Gastroesophageal sphincter (tissue), 4 donors: ENCODE measurements around the gene CNGA4. TPM values are rescaled to one million over a fixed set of nuclear protein-coding genes. Genes with fewer than 3 reads are reported as not detected.

Source experiments
- ATAC-seq: fragments of 150-250 bp; one replicate; pipeline ENCODE4 v1.9.1; 2016; ENCODE audit warnings: mild to moderate bottlenecking, moderate library complexity
- H3K27ac ChIP-seq, 4 donors: fragments of 200-600 bp; sonication (generic) in 3 of 4; 1 replicate in 3 of 4; 2 replicates in 1 of 4; pipeline ENCODE4 v1.5.1; 2016 to 2019
- H3K27me3 ChIP-seq: fragments of 200-600 bp; sonication (generic); one replicate; pipeline ENCODE4 v1.5.1; 2019
- H3K36me3 ChIP-seq, 2 donors: fragments of 200-600 bp; sonication (generic); one replicate each; pipeline ENCODE4 v1.5.1; 2019; ENCODE audit warnings: control low read depth in 1 of 2
- H3K4me1 ChIP-seq, 3 donors: fragments of 200-600 bp; sonication (generic); 1 replicate in 2 of 3; 2 replicates in 1 of 3; pipeline ENCODE4 v1.5.1; 2016 to 2019; ENCODE audit warnings: control low read depth in 2 of 3
- H3K4me3 ChIP-seq, 2 donors: fragments of 200-600 bp; sonication (generic); one replicate each; pipeline ENCODE4 v1.5.1; 2019; ENCODE audit warnings: mild to moderate bottlenecking in 1 of 2, moderate library complexity in 1 of 2
- H3K9me3 ChIP-seq, 3 donors: fragments of 200-600 bp; sonication (generic); one replicate each; pipeline ENCODE4 v1.5.1; 2017 to 2019; ENCODE audit warnings: control low read depth in 2 of 3
- EP300 ChIP-seq: sonication (generic); formaldehyde crosslinking; IDR thresholded peaks from one replicate; pipeline ENCODE4 v1.6.1; 2017; ENCODE audit warnings: antibody characterized with exemption, mild to moderate bottlenecking
- POLR2A ChIP-seq, 2 donors: fragments of 450-650 bp; IDR thresholded peaks; one replicate each; pipeline ENCODE4 v1.6.1; 2017; ENCODE audit warnings: antibody characterized with exemption in 2 of 2, mild to moderate bottlenecking in 2 of 2, moderate library complexity in 1 of 2
- POLR2AphosphoS5 ChIP-seq: sonication (generic); formaldehyde crosslinking; IDR thresholded peaks from one replicate; pipeline ENCODE4 v1.6.1; 2017; ENCODE audit warnings: antibody characterized with exemption
- WGBS, 2 donors: methylation state at CpG; one replicate each; pipeline ENCODE4 v1.1.5; 2018; ENCODE audit warnings: low coverage in 1 of 2; 5-methylcytosine and 5-hydroxymethylcytosine counted together
- total RNA-seq, 4 donors: library from RNA; depleted of rRNA; stranded (reverse); fragments of >200 nt; gene quantifications; one replicate each; pipeline ENCODE4 v1.1.0, GENCODE V29; 2016
- TF ChIP-seq, protein P1 (sequence below), 4 experiments: fragments of 200-600 bp in 2 of 4; fragments of 450-650 bp in 2 of 4; sonication (generic) in 1 of 4; IDR thresholded peaks; one replicate each; pipeline ENCODE4 v1.5.1; 2017 to 2019; ENCODE audit warnings: antibody characterized with exemption in 4 of 4, mild to moderate bottlenecking in 2 of 4, moderate library complexity in 2 of 4

CNGA4 gene
- total RNA-seq, 4 donors from 2014 or later: 0.73 TPM; not detected in 3

DNA sequence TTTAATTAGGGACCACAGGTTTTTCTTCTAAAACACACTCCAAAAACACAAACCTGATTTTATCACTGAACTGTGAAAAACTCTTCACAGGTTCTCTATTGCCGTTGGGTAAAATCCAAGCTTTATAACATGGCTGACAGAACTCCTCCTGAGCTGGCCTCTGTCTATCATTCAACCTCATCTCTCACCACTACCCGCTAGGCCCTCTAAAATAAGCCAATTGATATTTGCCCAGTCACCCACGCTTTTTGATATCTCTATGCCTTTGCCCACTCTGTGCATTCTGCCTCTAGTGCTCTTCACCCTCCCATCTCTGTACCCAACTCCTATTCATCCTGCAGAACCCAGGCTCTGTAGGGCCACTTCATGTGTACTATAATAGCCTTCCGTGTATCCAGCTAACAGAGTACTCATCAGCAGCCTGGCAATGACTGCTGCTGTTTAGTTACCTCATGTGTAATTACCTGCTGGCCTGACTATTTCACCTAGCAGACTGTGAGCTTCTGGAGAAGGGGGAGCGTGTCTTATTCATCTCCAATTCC is 1.1 kb upstream of the CNGA4 start:
- Histone ChIP-seq H3K9me3 (no peaks in the 10 kb centered on the region), H3K36me3 (no peaks in the 10 kb centered on the region), H3K4me1 (peaks cover 0 to 14% (median 9%) of the 10 kb centered on the region in 3 donors), H3K27me3 (no peaks in the 10 kb centered on the region), H3K4me3 (no peak overlapping the region), H3K27ac (no peak overlapping the region)
- ATAC-seq: no peak
- 80 to 89% methylated on average over 3 to 5 of the region's 5 CpGs for WGBS, 2 donors
- TF ChIP-seq POLR2AphosphoS5 (no peak), POLR2A (IDR thresholded peaks at IDR 0.05) (no peak), EP300 (no peak)
- TF ChIP-seq, protein P1, sequence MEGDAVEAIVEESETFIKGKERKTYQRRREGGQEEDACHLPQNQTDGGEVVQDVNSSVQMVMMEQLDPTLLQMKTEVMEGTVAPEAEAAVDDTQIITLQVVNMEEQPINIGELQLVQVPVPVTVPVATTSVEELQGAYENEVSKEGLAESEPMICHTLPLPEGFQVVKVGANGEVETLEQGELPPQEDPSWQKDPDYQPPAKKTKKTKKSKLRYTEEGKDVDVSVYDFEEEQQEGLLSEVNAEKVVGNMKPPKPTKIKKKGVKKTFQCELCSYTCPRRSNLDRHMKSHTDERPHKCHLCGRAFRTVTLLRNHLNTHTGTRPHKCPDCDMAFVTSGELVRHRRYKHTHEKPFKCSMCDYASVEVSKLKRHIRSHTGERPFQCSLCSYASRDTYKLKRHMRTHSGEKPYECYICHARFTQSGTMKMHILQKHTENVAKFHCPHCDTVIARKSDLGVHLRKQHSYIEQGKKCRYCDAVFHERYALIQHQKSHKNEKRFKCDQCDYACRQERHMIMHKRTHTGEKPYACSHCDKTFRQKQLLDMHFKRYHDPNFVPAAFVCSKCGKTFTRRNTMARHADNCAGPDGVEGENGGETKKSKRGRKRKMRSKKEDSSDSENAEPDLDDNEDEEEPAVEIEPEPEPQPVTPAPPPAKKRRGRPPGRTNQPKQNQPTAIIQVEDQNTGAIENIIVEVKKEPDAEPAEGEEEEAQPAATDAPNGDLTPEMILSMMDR (IDR thresholded peaks at IDR 0.05): no peak

DNA sequence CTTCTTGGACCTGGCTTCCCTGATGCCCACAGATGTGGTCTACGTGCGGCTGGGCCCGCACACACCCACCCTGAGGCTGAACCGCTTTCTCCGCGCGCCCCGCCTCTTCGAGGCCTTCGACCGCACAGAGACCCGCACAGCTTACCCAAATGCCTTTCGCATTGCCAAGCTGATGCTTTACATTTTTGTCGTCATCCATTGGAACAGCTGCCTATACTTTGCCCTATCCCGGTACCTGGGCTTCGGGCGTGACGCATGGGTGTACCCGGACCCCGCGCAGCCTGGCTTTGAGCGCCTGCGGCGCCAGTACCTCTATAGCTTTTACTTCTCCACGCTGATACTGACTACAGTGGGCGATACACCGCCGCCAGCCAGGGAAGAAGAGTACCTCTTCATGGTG is 1.2 kb downstream of the CNGA4 start:
- H3K9me3 ChIP-seq: no peaks in the 10 kb centered on the region
- H3K27me3 ChIP-seq: no peaks in the 10 kb centered on the region
- TF ChIP-seq POLR2A (IDR thresholded peaks at IDR 0.05) (no peak), POLR2AphosphoS5 (no peak), EP300 (no peak)
- TF ChIP-seq, protein P1 (IDR thresholded peaks at IDR 0.05): no peak
- H3K27ac ChIP-seq: no peak overlapping the region
- no peak overlapping the region for H3K4me3 ChIP-seq
- 94 to 100% methylated on average over 6 to 19 of the region's 28 CpGs for WGBS, 2 donors
- ATAC-seq: no peak
- H3K36me3 ChIP-seq: no peaks in the 10 kb centered on the region
- H3K4me1 ChIP-seq: no peaks in the 10 kb centered on the region

DNA sequence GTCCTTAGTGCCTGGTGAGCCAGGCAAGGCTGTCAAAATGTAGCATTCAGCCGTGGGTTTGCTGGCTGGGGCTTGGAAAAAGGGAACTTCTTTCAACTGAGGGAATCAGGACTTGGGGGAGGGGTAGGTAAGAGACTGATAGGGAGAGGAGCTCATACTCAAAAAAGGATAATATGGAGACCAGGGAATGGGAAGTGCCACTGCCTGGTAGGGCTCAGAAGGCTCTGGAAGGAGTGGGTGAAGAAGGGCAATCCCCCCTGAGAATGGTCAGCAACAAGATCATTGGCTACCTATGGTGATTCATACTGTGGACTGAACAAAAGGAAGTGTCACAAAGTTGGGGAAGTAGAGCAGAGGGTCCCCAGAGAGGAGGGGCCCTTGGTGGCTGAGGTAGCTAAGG is 1.9 kb downstream of the CNGA4 start:
- TF ChIP-seq EP300 (no peak), POLR2A (IDR thresholded peaks at IDR 0.05) (no peak), POLR2AphosphoS5 (no peak)
- TF ChIP-seq, protein P1 (IDR thresholded peaks at IDR 0.05): no peak
- H3K4me3 ChIP-seq: no peak overlapping the region
- no peak for ATAC-seq
- 63 to 80% methylated on average over 1 of the region's 1 CpG for WGBS, 2 donors
- H3K27me3 ChIP-seq: no peaks in the 10 kb centered on the region
- no peaks in the 10 kb centered on the region for H3K4me1 ChIP-seq
- no peak overlapping the region for H3K27ac ChIP-seq
- H3K9me3 ChIP-seq: no peaks in the 10 kb centered on the region
- no peaks in the 10 kb centered on the region for H3K36me3 ChIP-seq

DNA sequence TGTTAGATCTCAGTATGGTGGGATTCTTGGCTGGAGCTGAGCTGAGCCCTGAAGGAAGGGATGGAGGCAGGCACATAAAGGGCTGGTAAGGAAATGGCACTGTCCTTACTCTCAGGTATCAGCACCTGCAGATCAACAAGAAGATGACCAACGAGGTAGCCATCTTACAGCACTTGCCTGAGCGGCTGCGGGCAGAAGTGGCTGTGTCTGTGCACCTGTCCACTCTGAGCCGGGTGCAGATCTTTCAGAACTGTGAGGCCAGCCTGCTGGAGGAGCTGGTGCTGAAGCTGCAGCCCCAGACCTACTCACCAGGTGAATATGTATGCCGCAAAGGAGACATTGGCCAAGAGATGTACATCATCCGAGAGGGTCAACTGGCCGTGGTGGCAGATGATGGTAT is 2.4 kb downstream of the CNGA4 start:
- 100% methylated on average over 1 of the region's 7 CpGs; no CpG with 5 or more reads in 1 of the 2 donors for WGBS, 2 donors
- no peak for TF ChIP-seq POLR2A (IDR thresholded peaks at IDR 0.05)
- TF ChIP-seq POLR2AphosphoS5: no peak
- TF ChIP-seq, protein P1 (IDR thresholded peaks at IDR 0.05): no peak
- TF ChIP-seq EP300: no peak
- ATAC-seq: no peak
- H3K9me3 ChIP-seq: no peaks in the 10 kb centered on the region
- H3K27me3 ChIP-seq: no peaks in the 10 kb centered on the region
- H3K4me1 ChIP-seq: no peaks in the 10 kb centered on the region
- no peak overlapping the region for H3K27ac ChIP-seq
- H3K36me3 ChIP-seq: no peaks in the 10 kb centered on the region
- H3K4me3 ChIP-seq: no peak overlapping the region

DNA sequence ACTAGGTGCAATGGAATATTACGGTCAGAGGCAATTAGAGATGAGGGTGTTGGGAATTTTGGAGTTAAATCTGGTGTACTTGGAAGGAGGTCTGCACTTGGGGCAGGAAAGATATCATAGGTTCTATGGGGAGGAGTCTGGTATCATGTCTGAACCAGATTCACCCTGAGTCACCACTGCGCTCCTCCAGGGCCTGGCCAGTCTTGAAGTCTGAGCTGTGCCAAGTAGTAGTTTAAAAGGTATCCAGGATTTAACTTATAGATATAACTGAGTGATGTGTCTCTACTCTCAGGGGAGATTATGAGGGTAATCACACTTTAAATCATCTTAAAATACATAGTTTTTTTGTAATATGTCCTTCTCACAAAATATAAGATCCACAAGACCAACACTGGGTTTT is 6.6 kb downstream of the CNGA4 start:
- 89 to 94% methylated on average over 2 of the region's 2 CpGs for WGBS, 2 donors
- Histone ChIP-seq H3K9me3 (no peaks in the 10 kb centered on the region), H3K4me3 (no peak overlapping the region), H3K36me3 (no peaks in the 10 kb centered on the region), H3K27ac (no peak overlapping the region), H3K4me1 (no peaks in the 10 kb centered on the region), H3K27me3 (no peaks in the 10 kb centered on the region)
- TF ChIP-seq EP300 (no peak), POLR2AphosphoS5 (no peak), POLR2A (IDR thresholded peaks at IDR 0.05) (no peak)
- TF ChIP-seq, protein P1 (IDR thresholded peaks at IDR 0.05): no peak
- no peak for ATAC-seq
